GM18867 (cell line): ENCODE measurements around the gene CTR9.
A peak's percentile ranks its signal among the peaks of the same experiment; 100 is the strongest.

Experiments
- ATAC-seq: cut with Tn5 transposase; IDR thresholded peaks from one replicate; pipeline ENCODE4 v1.9.1; 2021; ENCODE audit warnings: mild to moderate bottlenecking, moderate library complexity; ENCODE audit not compliant: unreplicated experiment

CTR9 gene

DNA sequence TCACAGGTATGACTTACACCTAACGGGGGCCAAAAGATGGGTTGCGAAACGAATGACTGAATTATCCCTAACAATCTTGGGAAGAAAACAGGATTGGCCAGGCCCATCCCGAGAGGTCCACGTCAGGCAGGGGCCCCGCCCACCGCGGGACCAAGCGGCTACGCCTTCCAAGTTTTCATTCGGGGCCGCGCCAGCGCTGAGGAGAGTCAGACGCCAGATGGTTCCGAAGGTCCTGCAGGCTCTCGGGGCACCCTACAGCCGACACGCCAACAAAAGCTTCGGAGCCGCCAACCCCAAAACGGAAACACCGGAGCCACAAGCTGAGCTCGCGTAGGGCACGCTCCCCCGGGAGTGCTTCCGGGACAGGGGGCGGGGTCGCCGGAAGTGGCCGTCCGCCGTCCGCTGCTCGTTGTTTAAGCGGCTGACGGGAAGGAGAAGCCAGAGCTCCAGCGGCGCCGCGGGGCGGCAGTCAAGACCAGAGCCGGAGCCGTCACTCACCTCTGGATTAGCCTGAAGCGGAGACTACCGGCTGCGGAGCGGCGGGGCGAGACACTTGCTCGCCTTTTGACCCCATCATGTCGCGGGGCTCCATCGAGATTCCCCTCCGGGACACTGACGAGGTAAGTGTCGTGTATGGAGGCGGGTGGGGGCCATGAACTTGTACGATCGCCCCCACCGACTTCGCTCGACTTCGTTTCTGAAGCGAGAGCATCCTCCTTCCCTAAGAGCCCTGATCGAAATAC, at the start of gene CTR9:
CTR9 (plus strand) TSS at position 409 of the 743 bp plus-strand sequence; CDS start at position 576, 167 bp downstream.
- peak; percentile 95 for ATAC-seq

DNA sequence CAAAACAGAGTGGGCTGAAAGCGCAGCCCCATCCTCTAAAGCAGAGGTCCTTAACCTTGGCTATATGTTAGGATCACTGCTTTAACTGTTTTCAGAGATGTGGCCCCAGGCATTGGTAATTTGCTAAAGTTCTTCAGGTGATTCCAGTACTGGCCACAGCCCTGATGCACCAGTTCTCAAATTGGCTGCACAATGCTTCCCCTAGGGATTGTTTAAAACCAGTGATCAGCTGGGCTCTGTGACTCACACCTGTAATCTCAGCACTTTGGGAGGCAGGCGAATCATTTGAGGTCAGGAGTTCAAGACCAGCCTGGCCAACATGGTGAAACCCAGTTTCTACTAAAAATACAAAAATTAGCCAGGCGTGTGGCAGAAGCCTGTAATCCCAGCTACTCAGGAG, 49.1 kb upstream of the CTR9 start:
- ATAC-seq = no peak

- ATAC-seq = no peak
These were observed 42.9 kb upstream of the CTR9 start for GRCh38 chr11:10708131-10708530.

- no peak for ATAC-seq
These were observed 41.6 kb upstream of the CTR9 start for GRCh38 chr11:10709299-10710086.

GRCh38 chr11:10715571-10715970, 35.5 kb upstream of the CTR9 start:
- ATAC-seq = no peak

- ATAC-seq = no peak
These were observed 34.9 kb upstream of the CTR9 start for GRCh38 chr11:10716122-10716521.

DNA sequence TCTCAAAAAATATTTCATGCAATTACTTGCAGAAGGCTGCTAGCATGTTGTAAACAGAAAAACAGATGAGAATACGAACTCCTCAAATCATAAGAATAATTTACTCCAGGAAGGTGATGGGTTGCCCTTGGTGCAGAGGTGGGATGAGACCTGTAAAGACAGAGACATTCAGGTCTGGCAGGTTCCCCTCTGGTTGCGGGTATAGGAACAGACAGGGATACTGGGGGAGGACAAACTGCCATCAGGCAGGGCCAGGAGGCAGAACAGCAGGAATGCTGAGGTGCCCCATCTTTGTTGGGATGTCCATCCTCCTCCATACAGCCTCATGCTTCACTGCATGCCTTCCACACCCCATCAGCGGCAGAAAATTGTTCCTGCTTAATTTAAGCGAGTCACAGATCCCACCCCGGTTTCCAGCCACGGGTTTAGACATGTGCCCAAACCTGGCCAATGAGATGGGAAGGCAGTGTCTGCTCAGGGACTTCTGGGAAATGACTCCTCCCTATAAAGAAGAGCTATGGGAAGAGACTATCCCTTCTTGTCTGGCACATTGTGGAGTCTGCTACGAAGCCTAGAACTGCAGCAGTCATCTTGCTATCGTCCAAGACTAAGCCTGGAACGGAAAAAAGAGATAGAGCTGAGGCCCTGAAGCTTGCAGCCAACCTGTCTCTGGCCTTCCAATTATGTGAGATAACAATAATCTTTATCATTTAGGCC, 34.3 kb upstream of the CTR9 start:
- ATAC-seq = no peak

DNA sequence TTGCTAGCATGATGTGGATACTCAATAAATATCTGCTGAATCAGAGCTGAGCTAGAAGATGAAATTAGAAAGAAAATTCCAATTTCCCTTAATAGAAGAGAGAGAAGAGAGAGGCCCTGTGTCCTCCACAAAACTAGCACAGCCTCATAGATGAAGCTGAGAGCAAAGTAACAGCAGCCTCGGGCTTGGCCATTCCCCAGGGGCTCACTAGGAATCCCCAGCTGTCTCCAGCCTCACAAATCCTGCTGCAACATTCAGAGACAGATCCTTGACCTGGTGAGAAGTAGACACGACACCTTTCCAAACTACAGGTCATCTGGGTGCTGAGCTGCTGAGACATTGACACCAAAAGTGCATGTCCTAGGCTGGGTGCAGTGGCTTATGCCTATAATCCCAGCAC, 31.4 kb upstream of the CTR9 start:
- ATAC-seq = no peak

DNA sequence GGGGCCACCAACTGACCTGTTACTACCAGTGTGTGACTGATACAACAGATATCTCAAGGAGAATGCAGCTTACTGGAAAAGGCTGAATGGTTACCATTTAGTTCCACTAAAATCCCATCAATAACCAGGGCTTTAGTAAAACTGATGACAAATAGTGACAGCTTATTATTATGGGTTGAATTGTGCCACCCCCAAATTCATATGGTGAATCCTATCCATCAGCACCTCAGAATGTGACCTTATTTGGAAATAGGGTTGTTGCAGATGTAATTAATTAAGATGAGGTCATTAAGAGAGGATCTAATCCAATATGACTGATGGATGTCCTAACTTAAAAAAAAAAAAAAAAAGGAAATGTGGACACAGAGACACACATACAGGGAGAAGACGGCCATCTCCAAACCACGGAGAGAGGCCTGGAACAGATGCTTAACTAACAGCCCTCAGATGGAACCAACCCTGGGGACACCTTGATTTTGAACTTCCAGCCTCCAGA, 30.1 kb upstream of the CTR9 start:
- ATAC-seq = no peak

- ATAC-seq = no peak
These were observed 28.7 kb upstream of the CTR9 start for GRCh38 chr11:10722307-10722706.

DNA sequence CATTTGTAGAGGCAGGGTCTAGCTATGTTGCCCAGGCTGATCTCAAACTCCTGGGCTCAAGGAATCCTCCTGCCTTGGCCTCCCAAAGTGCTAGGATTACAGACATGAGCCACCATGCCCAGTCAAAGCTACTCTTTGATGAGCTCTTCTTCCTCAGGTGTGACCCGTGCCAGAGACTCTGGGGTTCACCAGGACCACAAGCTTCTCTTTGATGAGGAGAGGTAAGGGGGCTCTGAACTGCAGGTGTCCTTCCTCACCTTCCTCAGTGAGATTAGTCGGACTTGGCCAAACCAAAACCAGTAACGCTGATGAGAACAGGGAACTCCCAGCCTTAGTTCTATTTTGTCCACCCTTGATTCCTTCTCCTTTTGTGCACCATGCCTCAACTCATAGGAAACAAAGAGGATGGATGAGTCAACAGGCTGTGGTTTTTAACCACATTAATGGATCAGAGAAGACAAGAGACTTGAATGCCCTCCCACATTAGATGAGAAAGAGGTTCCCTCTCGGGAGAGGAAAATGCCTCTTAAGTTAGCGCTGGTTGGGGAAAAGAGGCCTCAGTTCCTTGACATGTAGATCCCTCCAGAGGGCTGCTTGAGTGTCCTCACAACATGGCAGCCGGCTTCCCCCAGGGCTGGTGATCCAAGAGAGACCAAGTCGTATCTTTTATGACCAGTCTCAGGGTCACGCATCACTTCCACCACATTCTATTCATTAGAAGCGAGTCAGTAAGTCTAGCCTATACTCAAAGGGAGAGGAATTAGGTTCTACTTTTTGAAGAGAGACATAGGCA, 25.7 kb upstream of the CTR9 start:
- no peak for ATAC-seq

GRCh38 chr11:10725907-10726253, 25.2 kb upstream of the CTR9 start:
- no peak for ATAC-seq

- ATAC-seq = no peak
These were observed 23.7 kb upstream of the CTR9 start for GRCh38 chr11:10727146-10727851.

DNA sequence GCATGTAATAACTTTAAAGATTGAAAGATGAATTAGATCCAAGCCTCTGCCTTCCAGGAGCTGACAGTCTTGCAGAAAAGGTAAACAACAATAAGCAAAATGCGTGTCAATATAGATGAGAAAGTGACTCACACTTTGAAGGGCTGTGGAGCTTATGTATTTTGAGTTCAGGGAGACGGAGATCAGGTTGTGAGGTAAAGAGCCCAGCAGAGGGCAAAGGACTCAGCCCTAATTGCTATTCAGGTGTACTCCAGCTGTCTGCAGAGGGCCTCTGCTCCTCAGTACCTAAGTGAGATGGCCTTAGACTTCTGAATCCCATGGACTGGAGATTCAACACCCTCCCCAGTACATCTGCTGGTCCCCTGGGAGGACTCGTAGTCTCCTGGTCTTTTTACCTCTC, 22.9 kb upstream of the CTR9 start:
- no peak for ATAC-seq

DNA sequence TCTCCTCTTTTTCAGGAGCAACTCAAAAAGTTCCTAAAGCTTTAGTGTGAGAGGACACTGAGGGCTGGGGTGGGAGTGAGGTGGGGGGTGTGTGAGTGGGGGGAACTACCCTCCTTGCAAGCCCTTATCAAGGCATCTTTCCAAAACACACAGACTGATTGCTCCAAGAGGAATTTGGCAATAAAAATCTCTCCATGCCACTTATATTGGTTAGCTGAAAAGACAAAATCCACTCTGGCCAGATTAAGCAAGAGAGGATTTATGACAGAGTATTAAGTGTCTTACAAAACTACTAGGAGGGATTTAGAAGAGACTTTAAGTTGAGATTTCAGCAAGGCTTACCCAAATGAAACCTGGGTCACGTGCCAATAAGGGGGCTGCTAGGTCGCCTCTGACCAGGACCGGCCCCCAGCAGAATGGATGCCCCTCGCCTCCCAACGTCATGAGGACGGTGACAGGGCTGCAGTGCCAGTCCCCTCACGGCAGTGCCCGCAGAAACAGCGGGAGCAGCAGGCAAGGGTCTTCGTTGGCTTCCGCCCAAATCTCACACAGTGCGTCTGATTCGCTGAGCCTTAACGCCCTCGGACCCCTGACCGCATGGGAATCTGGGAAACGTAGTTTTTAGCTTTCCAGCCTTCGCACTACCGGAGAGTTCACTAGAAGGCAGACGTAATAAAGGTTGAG, 22.1 kb upstream of the CTR9 start:
- ATAC-seq = no peak

DNA sequence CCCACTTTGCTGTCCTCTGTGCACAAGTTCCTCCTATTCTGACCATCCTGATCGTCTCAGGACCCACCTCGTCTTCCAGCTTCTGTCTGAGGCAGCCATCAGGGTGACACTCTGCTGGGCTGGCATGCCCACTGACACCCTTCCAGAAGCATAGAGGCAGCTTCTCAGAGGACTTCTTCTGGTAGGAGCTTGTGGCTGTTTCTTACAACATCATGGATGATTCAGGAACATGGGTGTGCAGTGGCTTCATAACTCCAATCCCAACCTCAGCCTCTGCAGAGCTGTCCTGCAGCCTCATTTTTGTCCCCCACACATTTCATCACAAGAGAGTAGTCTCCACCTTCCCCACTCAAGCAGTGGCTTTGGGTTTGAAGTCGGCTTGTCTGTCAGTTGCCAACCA, 20.9 kb upstream of the CTR9 start:
- ATAC-seq = no peak

- ATAC-seq = no peak
These were observed 19.9 kb upstream of the CTR9 start for GRCh38 chr11:10731064-10731680.

DNA sequence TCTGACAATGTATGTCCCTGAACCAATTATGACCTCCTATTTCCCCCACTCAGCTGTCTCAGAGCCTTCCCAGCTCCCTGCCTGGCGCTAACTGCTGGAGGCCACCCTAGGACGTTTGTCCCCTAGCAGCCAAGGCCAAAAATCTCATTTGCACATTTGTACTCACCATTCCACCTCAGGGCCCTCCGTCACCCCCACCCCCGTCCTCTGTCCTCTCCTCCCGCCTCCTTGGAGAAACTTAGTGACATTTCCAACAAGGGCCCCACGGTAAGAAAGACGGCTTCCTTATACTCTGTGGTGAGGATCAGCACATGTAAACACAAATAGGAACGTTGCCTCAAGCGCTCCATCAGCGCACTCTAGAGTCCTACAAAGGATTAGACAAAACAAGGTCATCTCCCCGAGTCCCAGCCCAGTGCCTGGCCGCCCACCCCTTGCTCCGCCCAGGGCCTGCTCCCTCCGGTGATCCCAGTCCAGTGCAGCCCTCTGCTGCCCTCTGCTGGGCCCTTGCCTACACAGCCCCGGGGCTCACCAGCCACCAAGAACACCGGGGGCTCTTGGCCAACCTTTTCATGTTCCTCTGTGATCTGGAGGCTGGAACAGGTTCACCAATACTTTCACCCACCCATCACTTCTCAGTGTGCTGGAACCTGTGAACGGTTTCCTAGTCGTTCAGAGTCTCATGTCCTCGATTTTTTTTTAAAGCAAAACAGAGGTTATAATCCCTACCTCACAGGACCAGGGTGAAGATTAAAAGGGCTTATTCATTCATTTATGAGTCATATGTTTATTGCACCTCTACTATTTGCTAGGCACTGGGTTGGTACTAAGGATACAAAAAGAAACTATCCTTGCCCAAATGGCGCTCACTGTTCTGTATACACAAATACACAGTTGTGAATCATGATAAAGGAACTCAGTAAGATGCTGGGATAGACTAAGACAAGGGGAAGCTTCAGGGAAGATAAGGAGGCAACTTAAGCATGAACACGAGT, 15.3 kb upstream of the CTR9 start:
- ATAC-seq = peak; percentile 97
